ENCODE measurements around the gene SGCA.

Gene SGCA

GRCh38 chr17:50145532-50146229, 20.1 kb upstream of the SGCA start:
- no peak for DNase-seq
- no peak overlapping the region for H3K4me2 ChIP-seq (ENCODE audit: low read depth, low read length)
- no peaks in the 10 kb centered on the region for H3K27me3 ChIP-seq (replicated peaks; ENCODE audit: insufficient read depth, low read length)
- H3K27ac ChIP-seq (ENCODE audit: low read length), result no peak overlapping the region
- H4K20me1 ChIP-seq (ENCODE audit: insufficient read depth, low read length), result no peaks in the 10 kb centered on the region
- H2AFZ ChIP-seq (ENCODE audit: low read length), result no peak overlapping the region
- H3K4me3 ChIP-seq (ENCODE audit: low read length), result no peak overlapping the region
- no peak overlapping the region for H3K9ac ChIP-seq (ENCODE audit: low read length)
- no peaks in the 10 kb centered on the region for H3F3A ChIP-seq (ENCODE audit: insufficient read depth, low read length)
- TF ChIP-seq EZH2 (optimal IDR thresholded peaks at IDR 0.05; ENCODE audit: low read depth, low read length) (no peak), EZH2phosphoT487 (IDR thresholded peaks at IDR 0.05; ENCODE audit: low read length) (no peak)
- TF ChIP-seq, protein P1, sequence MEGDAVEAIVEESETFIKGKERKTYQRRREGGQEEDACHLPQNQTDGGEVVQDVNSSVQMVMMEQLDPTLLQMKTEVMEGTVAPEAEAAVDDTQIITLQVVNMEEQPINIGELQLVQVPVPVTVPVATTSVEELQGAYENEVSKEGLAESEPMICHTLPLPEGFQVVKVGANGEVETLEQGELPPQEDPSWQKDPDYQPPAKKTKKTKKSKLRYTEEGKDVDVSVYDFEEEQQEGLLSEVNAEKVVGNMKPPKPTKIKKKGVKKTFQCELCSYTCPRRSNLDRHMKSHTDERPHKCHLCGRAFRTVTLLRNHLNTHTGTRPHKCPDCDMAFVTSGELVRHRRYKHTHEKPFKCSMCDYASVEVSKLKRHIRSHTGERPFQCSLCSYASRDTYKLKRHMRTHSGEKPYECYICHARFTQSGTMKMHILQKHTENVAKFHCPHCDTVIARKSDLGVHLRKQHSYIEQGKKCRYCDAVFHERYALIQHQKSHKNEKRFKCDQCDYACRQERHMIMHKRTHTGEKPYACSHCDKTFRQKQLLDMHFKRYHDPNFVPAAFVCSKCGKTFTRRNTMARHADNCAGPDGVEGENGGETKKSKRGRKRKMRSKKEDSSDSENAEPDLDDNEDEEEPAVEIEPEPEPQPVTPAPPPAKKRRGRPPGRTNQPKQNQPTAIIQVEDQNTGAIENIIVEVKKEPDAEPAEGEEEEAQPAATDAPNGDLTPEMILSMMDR (IDR thresholded peaks at IDR 0.05; ENCODE audit: low read length), result no peak
- no peaks in the 10 kb centered on the region for H3K9me3 ChIP-seq (replicated peaks; ENCODE audit: insufficient read depth, low read length)
- H3K79me2 ChIP-seq (ENCODE audit: low read length), result peaks cover 88% of the 10 kb centered on the region
- no peaks in the 10 kb centered on the region for H3K9me2 ChIP-seq (replicated peaks; ENCODE audit: insufficient read depth, low read length)
- H3K36me3 ChIP-seq (replicated peaks; ENCODE audit: insufficient read depth, low read length), result no peaks in the 10 kb centered on the region
- 0 out of 2 replicates have a peak, but pooled peaks cover 5% of the 10 kb centered on the region for H3K4me1 ChIP-seq (ENCODE audit: low read length)

GRCh38 chr17:50146230-50146926, 19.4 kb upstream of the SGCA start:
- DNase-seq, result no peak
- Histone ChIP-seq H3F3A (ENCODE audit: insufficient read depth, low read length) (peaks cover 4% of the 10 kb centered on the region), H3K4me1 (ENCODE audit: low read length) (0 out of 2 replicates have a peak, but pooled peaks cover 5% of the 10 kb centered on the region), H3K4me3 (ENCODE audit: low read length) (no peak overlapping the region), H3K9me2 (replicated peaks; ENCODE audit: insufficient read depth, low read length) (no peaks in the 10 kb centered on the region), H3K79me2 (ENCODE audit: low read length) (peaks cover 88% of the 10 kb centered on the region), H3K27ac (ENCODE audit: low read length) (no peak overlapping the region), H3K36me3 (replicated peaks; ENCODE audit: insufficient read depth, low read length) (no peaks in the 10 kb centered on the region), H3K4me2 (ENCODE audit: low read depth, low read length) (peak overlapping the region; percentile 92; the same call in 1 of the 2 replicates), H3K9me3 (replicated peaks; ENCODE audit: insufficient read depth, low read length) (no peaks in the 10 kb centered on the region), H3K9ac (ENCODE audit: low read length) (no peak overlapping the region), H4K20me1 (ENCODE audit: insufficient read depth, low read length) (no peaks in the 10 kb centered on the region), H2AFZ (ENCODE audit: low read length) (no peak overlapping the region), H3K27me3 (replicated peaks; ENCODE audit: insufficient read depth, low read length) (no peaks in the 10 kb centered on the region)
- no peak for TF ChIP-seq EZH2 (optimal IDR thresholded peaks at IDR 0.05; ENCODE audit: low read depth, low read length)
- TF ChIP-seq, protein P1 (IDR thresholded peaks at IDR 0.05; ENCODE audit: low read length), result 0 out of 2 replicates have a peak, but pooled peaks have one; percentile 5

GRCh38 chr17:50146927-50147665, 18.7 kb upstream of the SGCA start:
- H3F3A ChIP-seq (ENCODE audit: insufficient read depth, low read length), result peaks cover 7% of the 10 kb centered on the region
- H3K4me1 ChIP-seq (ENCODE audit: low read length), result peaks cover 6% of the 10 kb centered on the region
- H3K27me3 ChIP-seq (replicated peaks; ENCODE audit: insufficient read depth, low read length), result no peaks in the 10 kb centered on the region
- TF ChIP-seq EZH2phosphoT487 (IDR thresholded peaks at IDR 0.05; ENCODE audit: low read length) (no peak), EZH2 (optimal IDR thresholded peaks at IDR 0.05; ENCODE audit: low read depth, low read length) (no peak)
- TF ChIP-seq, protein P1 (IDR thresholded peaks at IDR 0.05; ENCODE audit: low read length), result no peak
- H3K9me3 ChIP-seq (replicated peaks; ENCODE audit: insufficient read depth, low read length), result no peaks in the 10 kb centered on the region
- peaks cover 84% of the 10 kb centered on the region for H3K79me2 ChIP-seq (ENCODE audit: low read length)
- peak overlapping the region; percentile 78; the same call in 1 of the 2 replicates for H3K4me3 ChIP-seq (ENCODE audit: low read length)
- H3K36me3 ChIP-seq (replicated peaks; ENCODE audit: insufficient read depth, low read length), result no peaks in the 10 kb centered on the region
- DNase-seq, result no peak
- H3K4me2 ChIP-seq (ENCODE audit: low read depth, low read length), result peak overlapping the region; percentile 92
- no peak overlapping the region for H3K9ac ChIP-seq (ENCODE audit: low read length)
- no peak overlapping the region for H3K27ac ChIP-seq (ENCODE audit: low read length)
- no peak overlapping the region for H2AFZ ChIP-seq (ENCODE audit: low read length)
- no peaks in the 10 kb centered on the region for H3K9me2 ChIP-seq (replicated peaks; ENCODE audit: insufficient read depth, low read length)
- no peaks in the 10 kb centered on the region for H4K20me1 ChIP-seq (ENCODE audit: insufficient read depth, low read length)

Data from MM.1S (cell line).